HepG2 (cell line): ENCODE data around the gene NOL4. TPM values are rescaled to one million over a fixed set of nuclear protein-coding genes. Genes with fewer than 3 reads are reported as not detected.

Source experiments
- ATAC-seq: fragments of 200-7000 bp; cut with Tn5 transposase; 3 replicates; pipeline ENCODE4 v1.9.1; 2020; ENCODE audit warnings: mild to moderate bottlenecking, moderate library complexity
- Bru-seq: library from RNA; stranded (reverse); fragments of 400-500 nt; gene quantifications from one replicate; lab custom pipeline; 2021; lab: Mats Ljungman, UMichigan
- BruChase-seq, 2 experiments: library from RNA; stranded (reverse); fragments of 400-500 nt; gene quantifications; one replicate each; lab custom pipeline; 2021; lab: Mats Ljungman, UMichigan
- BruUV-seq: library from RNA; stranded (reverse); fragments of 400-500 nt; replicated peaks from 2 replicates; lab custom pipeline; 2021; lab: Mats Ljungman, UMichigan
- CTCF ChIA-PET: fragments of 300-600 bp; formaldehyde crosslinking; extraction: SDS; loops from one replicate; lab custom pipeline; 2021; ENCODE audit warnings: low total read pairs, inconsistent platforms, low intra/inter-chr PET ratio; lab: Yijun Ruan, JAX
- POLR2A ChIA-PET: fragments of 350-600 bp; sonication (Branson Sonifier 250); formaldehyde crosslinking; loops from one replicate; lab custom pipeline; 2020; ENCODE audit warnings: antibody characterized with exemption, inconsistent platforms; lab: Yijun Ruan, JAX
- DNase-seq: peaks from one replicate; pipeline ENCODE4 v3.0.0-alpha.2; 2015; ENCODE audit warnings: low spot score
- FAIRE-seq: peaks from 3 replicates; lab custom pipeline; 2011; peaks lifted over from hg19 to GRCh38; lab: Jason Lieb, UNC
- H2AFZ ChIP-seq: one replicate; pipeline ENCODE4 v1.6.1; 2011; ENCODE audit warnings: low read length, inconsistent platforms
- H3K27ac ChIP-seq: fragments of 300-600 bp; 3 replicates; pipeline ENCODE4 v1.8.0; 2011; ENCODE audit warnings: mixed run types, mild to moderate bottlenecking, mixed read lengths, low read length, inconsistent platforms; ENCODE audit not compliant: insufficient read depth; ENCODE audit errors: extremely low read length
- H3K27me3 ChIP-seq, 2 experiments: fragments of 200-600 bp in 1 of 2; 2 replicates in 1 of 2; 3 replicates in 1 of 2; pipeline versions ENCODE4 v1.6.0 to v1.8.0; 2011; ENCODE audit warnings: low read length in 2 of 2, mild to moderate bottlenecking in 2 of 2, moderate library complexity in 2 of 2, inconsistent platforms in 1 of 2; ENCODE audit not compliant: insufficient read depth in 2 of 2, control insufficient read depth in 1 of 2
- H3K36me3 ChIP-seq, 2 experiments: fragments of 200-600 bp in 1 of 2; replicated peaks in 1 of 2; 2 replicates in 1 of 2; 3 replicates in 1 of 2; pipeline versions ENCODE4 v1.5.1 to v1.8.0; 2011; ENCODE audit warnings: low read length in 2 of 2, inconsistent platforms in 1 of 2; ENCODE audit not compliant: insufficient read depth in 2 of 2, control insufficient read depth in 1 of 2
- H3K4me1 ChIP-seq: 2 replicates; pipeline ENCODE4 v1.5.1; 2012; ENCODE audit warnings: low read length, inconsistent platforms; ENCODE audit not compliant: insufficient read depth
- H3K4me2 ChIP-seq: 2 replicates; pipeline ENCODE4 v1.6.0; 2011; ENCODE audit warnings: low read depth, low read length, inconsistent platforms
- H3K4me3 ChIP-seq, 3 experiments: fragments of 200-600 bp in 1 of 3; sonication (generic), shearing (Covaris generic) in 1 of 3; replicated peaks in 1 of 3; 2 replicates each; pipeline ENCODE4 v1.5.1; 2011 to 2016; ENCODE audit warnings: low read length in 3 of 3, inconsistent platforms in 2 of 3, low read depth in 2 of 3, mild to moderate bottlenecking in 2 of 3, control low read depth in 1 of 3, mixed read lengths in 1 of 3; ENCODE audit not compliant: insufficient read depth in 1 of 3
- H3K79me2 ChIP-seq: one replicate; pipeline ENCODE4 v1.6.1; 2011; ENCODE audit warnings: low read length, inconsistent platforms; ENCODE audit not compliant: insufficient read depth
- H3K9ac ChIP-seq: 2 replicates; pipeline ENCODE4 v1.6.0; 2011; ENCODE audit warnings: mild to moderate bottlenecking, low read depth, low read length, inconsistent platforms; ENCODE audit not compliant: insufficient read depth
- H3K9me3 ChIP-seq: 2 replicates; pipeline ENCODE4 v1.5.1; 2012; ENCODE audit warnings: mild to moderate bottlenecking, low read length
- H4K20me1 ChIP-seq: 2 replicates; pipeline ENCODE4 v1.6.0; 2011; ENCODE audit warnings: inconsistent platforms, mild to moderate bottlenecking, low read length, moderate library complexity; ENCODE audit not compliant: insufficient read depth
- CREB1 ChIP-seq, 2 experiments: fragments of 450-650 bp in 1 of 2; IDR thresholded peaks; 2 replicates each; pipeline ENCODE4 v1.6.1; 2016 to 2017; ENCODE audit warnings: control low read depth in 1 of 2, mild to moderate bottlenecking in 1 of 2, missing compliant biosample characterization in 1 of 2, missing genetic modification characterization in 1 of 2
- HDAC2 ChIP-seq: sonication (generic); formaldehyde crosslinking; IDR thresholded peaks from 2 replicates; pipeline ENCODE4 v1.4.0; 2020; ENCODE audit warnings: missing genetic modification reagents
- HNRNPK ChIP-seq: fragments of 200-400 bp; formaldehyde crosslinking; IDR thresholded peaks from 2 replicates; pipeline ENCODE4 v1.6.1; 2018; ENCODE audit warnings: low read length, low read depth, moderate library complexity, mild to moderate bottlenecking; ENCODE audit not compliant: poor library complexity, severe bottlenecking
- HNRNPLL ChIP-seq: fragments of 200-400 bp; formaldehyde crosslinking; IDR thresholded peaks from 2 replicates; pipeline ENCODE4 v1.6.1; 2017; ENCODE audit warnings: mild to moderate bottlenecking, low read depth, low read length; ENCODE audit not compliant: poor library complexity, severe bottlenecking
- ZNF768 ChIP-seq: sonication (generic); formaldehyde crosslinking; IDR thresholded peaks from 2 replicates; pipeline ENCODE4 v1.4.0; 2020; ENCODE audit warnings: missing genetic modification reagents
- WGBS: methylation state at CpG from one replicate; pipeline ENCODE4 v1.1.6; 2017; ENCODE audit warnings: low lambda C conversion rate; 5-methylcytosine and 5-hydroxymethylcytosine counted together
- in situ Hi-C: cut with HindIII; loops from 2 replicates; pipeline ENCODE4 v1.10.0; 2017; ENCODE audit warnings: low pct_unique_long_range_greater_than_20kb; ENCODE audit not compliant: extremely low pct_ligation_motif_present
- intact Hi-C: fragments of 100-400 bp; cut with micrococcal nuclease; formaldehyde crosslinking; loops from one replicate; pipeline ENCODE4 v1.10.0; 2022; ENCODE audit not compliant: unreplicated experiment
- long read RNA-seq, 2 experiments: library from RNA in 1 of 2; library from polyadenylated mRNA in 1 of 2; stranded (forward) in 1 of 2; unstranded in 1 of 2; transcript quantifications; one replicate each; pipeline ENCODE4 v2.0.0, GENCODE V29; 2019 to 2022
- polyA minus RNA-seq, 3 experiments: library from RNA; depleted of rRNA, polyadenylated mRNA; stranded (reverse); fragments of >200 nt; gene quantifications; 2 replicates each; pipeline ENCODE4 v1.2.3, GENCODE V29; 2011; ENCODE audit warnings: low replicate concordance in 1 of 3
- polyA plus RNA-seq, 8 experiments: library from polyadenylated mRNA; depleted of rRNA in 3 of 8; stranded (reverse) in 7 of 8; unstranded in 1 of 8; fragments of >200 nt; fragmentation: Illumina TruSeq in 4 of 8; extraction: Trizol in 4 of 8; gene quantifications; 2 replicates each; pipeline versions ENCODE4 v1.2.1 to v1.2.3, GENCODE V29; 2011 to 2016; ENCODE audit warnings: low read depth in 4 of 8, missing spikeins in 1 of 8, mixed read lengths in 1 of 8; ENCODE audit not compliant: insufficient read depth in 1 of 8
- total RNA-seq, 5 experiments: library from RNA; depleted of rRNA; stranded (reverse); fragments of >200 nt; fragmentation: Illumina TruSeq; extraction: Trizol; gene quantifications; 2 replicates each; pipeline ENCODE4 v1.2.3, GENCODE V29; 2016; ENCODE audit warnings: low read depth in 1 of 5
- TF ChIP-seq, protein P1 (sequence below): sonication (generic); formaldehyde crosslinking; IDR thresholded peaks from 2 replicates; pipeline ENCODE4 v1.4.0; 2020; ENCODE audit warnings: missing genetic modification reagents
- TF ChIP-seq, protein P2 (sequence below): sonication (generic); formaldehyde crosslinking; IDR thresholded peaks from 2 replicates; pipeline ENCODE4 v1.4.0; 2020; ENCODE audit warnings: mild to moderate bottlenecking, missing genetic modification reagents

NOL4 gene, protein sequence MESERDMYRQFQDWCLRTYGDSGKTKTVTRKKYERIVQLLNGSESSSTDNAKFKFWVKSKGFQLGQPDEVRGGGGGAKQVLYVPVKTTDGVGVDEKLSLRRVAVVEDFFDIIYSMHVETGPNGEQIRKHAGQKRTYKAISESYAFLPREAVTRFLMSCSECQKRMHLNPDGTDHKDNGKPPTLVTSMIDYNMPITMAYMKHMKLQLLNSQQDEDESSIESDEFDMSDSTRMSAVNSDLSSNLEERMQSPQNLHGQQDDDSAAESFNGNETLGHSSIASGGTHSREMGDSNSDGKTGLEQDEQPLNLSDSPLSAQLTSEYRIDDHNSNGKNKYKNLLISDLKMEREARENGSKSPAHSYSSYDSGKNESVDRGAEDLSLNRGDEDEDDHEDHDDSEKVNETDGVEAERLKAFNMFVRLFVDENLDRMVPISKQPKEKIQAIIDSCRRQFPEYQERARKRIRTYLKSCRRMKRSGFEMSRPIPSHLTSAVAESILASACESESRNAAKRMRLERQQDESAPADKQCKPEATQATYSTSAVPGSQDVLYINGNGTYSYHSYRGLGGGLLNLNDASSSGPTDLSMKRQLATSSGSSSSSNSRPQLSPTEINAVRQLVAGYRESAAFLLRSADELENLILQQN
- total RNA-seq (2016; rRNA removed; fragmentation: Illumina TruSeq; extraction: Trizol) (1.3 and 1.8 TPM in 2 replicates), polyA plus RNA-seq (2011; rRNA removed) (not detected in 2 replicates), polyA minus RNA-seq (2011; rRNA and poly(A)+ RNA removed; ENCODE audit: low replicate concordance) (not detected in 2 replicates), Bru-seq, nascent RNA (percentile 23 among the genes with signal in this experiment), BruChase-seq, experiment 1, labeled RNA remaining after a 6-hour chase (percentile 12 among the genes with signal in this experiment), BruChase-seq, experiment 2, labeled RNA remaining after a 2-hour chase (percentile 17 among the genes with signal in this experiment)
- total RNA-seq (2016; cell fraction: cytosol; rRNA removed; fragmentation: Illumina TruSeq; extraction: Trizol; ENCODE audit: low read depth) = 0.53 and 0.81 TPM in 2 replicates
- total RNA-seq (2016; cell fraction: insoluble cytoplasmic fraction; rRNA removed; fragmentation: Illumina TruSeq; extraction: Trizol) = 1.4 and 2.0 TPM in 2 replicates
- 0.28 and 0.52 TPM in 2 replicates for total RNA-seq (2016; cell fraction: membrane; rRNA removed; fragmentation: Illumina TruSeq; extraction: Trizol)
- 2.8 and 3.3 TPM in 2 replicates for total RNA-seq (2016; cell fraction: nucleus; rRNA removed; fragmentation: Illumina TruSeq; extraction: Trizol)
- not detected in 2 replicates for polyA plus RNA-seq (2011; cell fraction: cytosol; rRNA removed)
- polyA plus RNA-seq (2011; cell fraction: nucleus; rRNA removed) = not detected in 2 replicates
- not detected in 2 replicates for polyA plus RNA-seq (2012)
- polyA plus RNA-seq (2016; cell fraction: cytosol; fragmentation: Illumina TruSeq; extraction: Trizol; ENCODE audit: low read depth) = 0.28 TPM in 1 of 2 replicates, not detected in the other
- polyA plus RNA-seq (2016; cell fraction: insoluble cytoplasmic fraction; fragmentation: Illumina TruSeq; extraction: Trizol; ENCODE audit: low read depth) = 1.3 and 2.0 TPM in 2 replicates
- polyA plus RNA-seq (2016; cell fraction: membrane; fragmentation: Illumina TruSeq; extraction: Trizol; ENCODE audit: low read depth) = 0.17 and 0.40 TPM in 2 replicates
- 0.89 and 1.5 TPM in 2 replicates for polyA plus RNA-seq (2016; cell fraction: nucleus; fragmentation: Illumina TruSeq; extraction: Trizol; ENCODE audit: insufficient read depth, low read depth)
- polyA minus RNA-seq (2011; cell fraction: cytosol; rRNA and poly(A)+ RNA removed) = not detected in 2 replicates
- polyA minus RNA-seq (2011; cell fraction: nucleus; rRNA and poly(A)+ RNA removed) = not detected in 2 replicates
- long read RNA-seq, experiment 1 = 0 reads
- long read RNA-seq, experiment 2 = 0 reads

DNA sequence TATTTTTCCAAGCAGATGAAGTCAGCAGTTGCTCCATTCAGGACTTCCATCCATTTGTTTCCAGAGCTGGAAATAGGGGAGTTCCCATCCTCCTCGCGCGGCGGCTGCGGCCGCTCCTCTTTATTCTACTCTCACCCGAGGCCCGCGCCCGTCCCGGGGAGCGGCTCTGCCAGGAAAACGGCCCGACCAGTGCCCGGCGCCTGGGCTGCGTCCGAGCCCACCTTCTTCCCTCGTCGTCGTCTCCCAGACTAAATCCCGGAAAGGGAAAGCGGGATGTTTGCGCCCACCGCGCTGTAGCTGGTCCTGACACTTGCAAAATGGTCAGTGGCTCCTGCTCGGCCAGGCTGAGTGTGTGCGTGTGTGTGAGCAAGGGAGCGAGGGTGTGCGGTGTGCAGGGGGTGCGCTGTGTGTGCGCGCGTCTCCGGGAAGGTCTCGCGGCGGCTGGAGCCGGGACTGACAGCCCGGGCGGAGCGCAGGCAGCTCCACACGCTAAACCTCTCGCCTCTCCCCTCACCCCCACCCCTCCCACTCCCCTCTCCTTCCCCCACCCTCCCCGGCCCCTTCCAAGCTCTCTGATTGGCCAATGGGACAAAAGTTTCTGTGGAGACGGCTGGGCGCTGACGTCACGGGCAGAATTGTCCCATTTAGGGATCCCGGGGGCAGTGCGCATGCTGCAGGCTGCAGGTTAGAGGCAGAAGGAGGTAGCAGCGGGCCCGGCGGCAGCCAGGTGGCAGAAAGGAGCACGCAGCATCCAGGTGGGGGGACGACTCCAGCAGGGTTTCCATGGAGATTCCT lies at the start of gene NOL4:
TSS of gene NOL4 (minus strand) at position 491 of the 795 bp plus-strand sequence. CDS start 1,660 bp downstream, outside the sequence.
- in situ Hi-C loops = loop anchor here (10.0 kb wide), 1 partner anchor 100 kb away; no protein-coding TSS in a partner anchor
- peak within 1 kb of the TSS; percentile 91 for H3K4me2 ChIP-seq
- intact Hi-C loops = loop anchor here (1.0 to 5.0 kb wide), 2 partner anchors 98 to 102 kb away; no protein-coding TSS in a partner anchor
- no peaks in the 10 kb centered on the region for H3K9me3 ChIP-seq
- FAIRE-seq (no peak), DNase-seq (peak; percentile 51), ATAC-seq (peak; percentile 87)
- H3K9ac ChIP-seq = no peak within 1 kb of the TSS
- BruUV-seq = no TSS peak
- H3K4me3 ChIP-seq = peak within 1 kb of the TSS; percentile 46 to 72 (median 55); a peak in 5 of 6 replicates
- WGBS = under 1% methylated on average over 24 of the region's 56 CpGs
- H3K27ac ChIP-seq = no peak within 1 kb of the TSS
- H4K20me1 ChIP-seq = no peaks in the 10 kb centered on the region
- ChIA-PET CTCF (no interaction called here), POLR2A (no interaction called here)
- H3K36me3 ChIP-seq = no peaks in the 10 kb centered on the region
- H3K27me3 ChIP-seq = peaks cover 5 to 31% of the 10 kb centered on the region in 2 experiments
- H3K79me2 ChIP-seq = no peaks in the 10 kb centered on the region
- no peak within 1 kb of the TSS for H2AFZ ChIP-seq
- H3K4me1 ChIP-seq = peaks cover 45% of the 10 kb centered on the region
- peak; percentile 63; the same call in 1 of the 2 replicates for TF ChIP-seq ZNF768 (CRISPR knock-in tag)
- TF ChIP-seq, protein P1, sequence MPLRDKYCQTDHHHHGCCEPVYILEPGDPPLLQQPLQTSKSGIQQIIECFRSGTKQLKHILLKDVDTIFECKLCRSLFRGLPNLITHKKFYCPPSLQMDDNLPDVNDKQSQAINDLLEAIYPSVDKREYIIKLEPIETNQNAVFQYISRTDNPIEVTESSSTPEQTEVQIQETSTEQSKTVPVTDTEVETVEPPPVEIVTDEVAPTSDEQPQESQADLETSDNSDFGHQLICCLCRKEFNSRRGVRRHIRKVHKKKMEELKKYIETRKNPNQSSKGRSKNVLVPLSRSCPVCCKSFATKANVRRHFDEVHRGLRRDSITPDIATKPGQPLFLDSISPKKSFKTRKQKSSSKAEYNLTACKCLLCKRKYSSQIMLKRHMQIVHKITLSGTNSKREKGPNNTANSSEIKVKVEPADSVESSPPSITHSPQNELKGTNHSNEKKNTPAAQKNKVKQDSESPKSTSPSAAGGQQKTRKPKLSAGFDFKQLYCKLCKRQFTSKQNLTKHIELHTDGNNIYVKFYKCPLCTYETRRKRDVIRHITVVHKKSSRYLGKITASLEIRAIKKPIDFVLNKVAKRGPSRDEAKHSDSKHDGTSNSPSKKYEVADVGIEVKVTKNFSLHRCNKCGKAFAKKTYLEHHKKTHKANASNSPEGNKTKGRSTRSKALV (CRISPR knock-in tag) = peak; percentile 95
- TF ChIP-seq HNRNPK = peak; percentile 98
- TF ChIP-seq HNRNPLL = peak; percentile 57
- no peak for TF ChIP-seq HDAC2
- TF ChIP-seq, protein P2, sequence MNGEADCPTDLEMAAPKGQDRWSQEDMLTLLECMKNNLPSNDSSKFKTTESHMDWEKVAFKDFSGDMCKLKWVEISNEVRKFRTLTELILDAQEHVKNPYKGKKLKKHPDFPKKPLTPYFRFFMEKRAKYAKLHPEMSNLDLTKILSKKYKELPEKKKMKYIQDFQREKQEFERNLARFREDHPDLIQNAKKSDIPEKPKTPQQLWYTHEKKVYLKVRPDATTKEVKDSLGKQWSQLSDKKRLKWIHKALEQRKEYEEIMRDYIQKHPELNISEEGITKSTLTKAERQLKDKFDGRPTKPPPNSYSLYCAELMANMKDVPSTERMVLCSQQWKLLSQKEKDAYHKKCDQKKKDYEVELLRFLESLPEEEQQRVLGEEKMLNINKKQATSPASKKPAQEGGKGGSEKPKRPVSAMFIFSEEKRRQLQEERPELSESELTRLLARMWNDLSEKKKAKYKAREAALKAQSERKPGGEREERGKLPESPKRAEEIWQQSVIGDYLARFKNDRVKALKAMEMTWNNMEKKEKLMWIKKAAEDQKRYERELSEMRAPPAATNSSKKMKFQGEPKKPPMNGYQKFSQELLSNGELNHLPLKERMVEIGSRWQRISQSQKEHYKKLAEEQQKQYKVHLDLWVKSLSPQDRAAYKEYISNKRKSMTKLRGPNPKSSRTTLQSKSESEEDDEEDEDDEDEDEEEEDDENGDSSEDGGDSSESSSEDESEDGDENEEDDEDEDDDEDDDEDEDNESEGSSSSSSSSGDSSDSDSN = peak; percentile 23; the same call in 1 of the 2 replicates
- TF ChIP-seq CREB1 (IDR thresholded peaks at IDR 0.05) = peak; percentile 86
- TF ChIP-seq CREB1 (CRISPR knock-in tag; IDR thresholded peaks at IDR 0.05) = no peak
